Measurements from ENCODE around the gene PSTK.

The PSTK gene

DNA sequence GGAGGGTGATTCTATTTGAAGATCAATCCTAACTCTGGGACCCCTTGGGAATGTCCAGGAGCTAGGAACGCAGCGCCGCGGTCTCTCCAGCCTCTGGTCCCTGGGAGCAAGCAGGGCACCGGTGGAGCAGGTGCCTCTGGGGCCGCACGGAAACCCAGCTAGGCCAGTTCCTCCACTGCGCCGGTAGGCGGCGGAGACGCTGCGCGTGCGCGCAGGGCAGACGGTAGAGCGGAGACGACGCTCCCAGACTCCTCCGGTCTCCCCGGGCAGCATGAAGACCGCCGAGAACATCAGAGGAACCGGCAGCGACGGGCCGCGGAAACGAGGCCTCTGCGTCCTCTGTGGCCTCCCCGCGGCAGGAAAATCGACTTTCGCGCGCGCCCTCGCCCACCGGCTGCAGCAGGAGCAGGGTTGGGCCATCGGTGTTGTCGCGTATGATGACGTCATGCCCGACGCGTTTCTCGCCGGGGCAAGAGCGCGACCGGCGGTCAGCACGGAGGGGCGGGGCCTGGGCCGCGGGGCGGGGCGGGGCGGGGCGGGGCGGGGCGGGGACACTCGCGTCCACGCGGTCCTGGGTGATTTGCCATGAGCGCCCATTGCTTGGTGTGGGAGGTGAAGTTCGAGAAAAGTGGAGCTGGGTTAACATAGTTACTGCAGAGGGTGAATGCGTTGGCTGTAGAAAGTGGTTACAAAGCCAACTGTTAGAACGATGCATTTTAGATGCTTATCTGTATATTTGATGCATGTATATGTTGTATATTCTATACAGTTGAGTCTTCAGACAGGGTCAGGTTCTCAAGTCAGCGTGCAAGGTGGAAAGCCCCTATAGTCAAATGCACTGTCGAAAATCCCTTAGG lies at the start of gene PSTK:
PSTK (plus strand) TSS at position 193 of the 857 bp plus-strand sequence; CDS start at position 272, 79 bp downstream.
- peak; percentile 92 for DNase-seq

- no peak for DNase-seq
Measured at GRCh38 chr10:122931088-122931906, 48.9 kb upstream of the PSTK start.

GRCh38 chr10:122939133-122939855 lies 40.9 kb upstream of the PSTK start:
- no peak for DNase-seq

DNA sequence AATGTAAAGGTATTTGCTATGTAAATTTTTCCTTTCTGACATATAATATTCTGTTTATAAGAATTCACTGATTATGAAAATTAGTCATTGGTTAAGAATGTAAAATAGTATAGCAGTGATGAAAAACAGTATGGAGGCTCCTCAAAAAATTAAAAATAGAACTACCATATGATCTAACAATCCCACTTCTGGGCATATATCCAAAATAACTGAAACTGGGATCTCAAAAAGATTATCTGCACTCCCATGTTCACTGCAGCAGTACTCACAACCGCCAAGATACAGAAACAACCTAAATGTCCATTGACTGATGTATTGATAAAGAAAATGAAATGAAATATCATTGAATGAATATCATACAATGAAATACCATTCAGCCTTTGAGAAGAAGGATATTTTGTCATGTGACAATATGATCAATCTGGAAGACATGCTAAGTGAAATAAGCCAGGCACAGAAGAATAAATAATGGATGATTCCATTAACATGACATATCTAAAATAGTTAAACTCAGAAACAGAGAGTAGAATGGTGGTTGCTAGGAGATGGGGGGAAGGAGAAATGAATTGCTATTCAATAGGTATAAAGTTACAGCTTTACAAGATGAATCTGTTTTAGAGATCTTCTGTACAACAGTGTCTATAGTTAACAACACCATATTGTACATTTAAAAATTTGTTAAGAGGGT lies 40.2 kb upstream of the PSTK start:
- DNase-seq = no peak

DNA sequence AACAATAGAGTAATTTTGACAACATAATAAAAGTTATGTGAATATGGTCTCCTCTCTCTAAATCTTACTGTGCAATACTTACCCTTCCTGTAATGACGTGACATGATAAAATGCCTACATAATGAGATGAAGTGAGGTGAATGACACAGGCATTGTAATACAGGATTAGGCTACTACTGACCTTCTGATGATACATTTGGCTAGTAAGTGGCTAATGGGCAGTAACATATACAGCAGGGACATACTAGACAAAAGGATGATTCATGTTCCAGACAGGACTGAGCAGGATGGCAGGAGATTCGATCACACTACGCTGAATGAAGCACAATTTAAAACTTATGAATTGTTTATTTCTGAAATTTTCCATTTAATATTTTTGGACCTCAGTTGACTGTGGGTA lies 30.9 kb upstream of the PSTK start:
- DNase-seq = no peak

- peak; percentile 100 for DNase-seq
Measured at GRCh38 chr10:122953902-122954730, 26.1 kb upstream of the PSTK start, which contains the start of gene C10orf88. Gene C10orf88, minus strand, starts transcription at chr10:122954227. Its CDS starts 49 bp downstream, at chr10:122954178.

GRCh38 chr10:122954731-122955050 lies 25.5 kb upstream of the PSTK start:
- DNase-seq = no peak

- DNase-seq = no peak
Measured at GRCh38 chr10:122955892-122956291, 24.3 kb upstream of the PSTK start.

DNA sequence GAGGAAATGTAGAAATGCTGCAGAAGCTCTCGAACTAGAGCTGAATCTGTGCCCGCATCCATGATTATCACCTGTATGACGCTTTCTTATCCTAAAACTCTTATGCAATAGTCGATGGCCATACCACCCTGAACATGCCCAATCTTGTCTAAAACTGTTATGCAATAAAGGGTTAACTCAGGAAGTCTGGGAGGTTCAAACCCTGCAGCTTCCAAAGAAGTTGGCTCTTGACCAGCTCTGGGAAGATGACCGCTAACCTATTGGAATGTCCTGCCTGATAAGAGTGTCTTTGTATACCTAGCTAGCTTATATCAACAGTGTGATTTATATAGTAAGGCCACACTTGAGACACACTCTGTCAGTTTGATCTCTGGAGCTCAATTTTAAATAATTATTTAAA lies 22.7 kb upstream of the PSTK start:
- DNase-seq = no peak

DNA sequence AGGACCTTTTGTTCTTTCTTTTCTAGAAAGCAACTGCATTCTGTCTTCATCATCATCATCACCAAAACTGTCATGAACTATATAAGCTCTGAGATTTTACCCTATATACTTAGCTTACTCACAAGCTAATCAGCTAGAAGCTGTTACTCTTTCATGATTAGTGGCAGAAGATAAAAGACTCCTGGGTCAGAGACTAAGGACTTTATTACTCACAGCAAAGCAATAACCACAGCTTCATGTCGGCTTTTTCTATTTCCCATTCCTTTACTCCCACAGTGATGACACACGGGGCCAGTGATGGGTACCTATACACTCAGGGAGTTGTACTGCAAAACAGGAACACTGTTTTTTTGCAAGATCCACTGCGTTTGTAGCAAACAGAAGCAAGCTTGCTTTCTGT lies 17.8 kb upstream of the PSTK start:
- no peak for DNase-seq

DNA sequence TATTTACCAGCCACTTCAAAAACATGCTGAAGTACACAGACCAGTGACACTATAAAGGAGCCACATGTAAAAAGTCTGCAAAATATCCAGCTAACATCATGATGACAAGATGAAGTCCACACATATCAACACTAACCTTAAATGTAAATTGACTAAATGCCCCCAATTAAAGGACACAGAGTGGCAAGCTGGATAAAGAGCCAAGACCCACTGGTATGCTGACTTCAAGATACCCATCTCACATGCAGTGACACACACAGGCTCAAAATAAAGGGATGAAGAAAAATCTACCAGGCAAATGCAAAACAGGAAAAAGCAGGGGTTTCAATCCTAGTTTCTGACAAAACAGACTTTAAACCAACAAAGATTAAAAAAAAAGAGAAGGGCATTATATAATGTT lies 13.3 kb upstream of the PSTK start:
- DNase-seq = no peak

DNA sequence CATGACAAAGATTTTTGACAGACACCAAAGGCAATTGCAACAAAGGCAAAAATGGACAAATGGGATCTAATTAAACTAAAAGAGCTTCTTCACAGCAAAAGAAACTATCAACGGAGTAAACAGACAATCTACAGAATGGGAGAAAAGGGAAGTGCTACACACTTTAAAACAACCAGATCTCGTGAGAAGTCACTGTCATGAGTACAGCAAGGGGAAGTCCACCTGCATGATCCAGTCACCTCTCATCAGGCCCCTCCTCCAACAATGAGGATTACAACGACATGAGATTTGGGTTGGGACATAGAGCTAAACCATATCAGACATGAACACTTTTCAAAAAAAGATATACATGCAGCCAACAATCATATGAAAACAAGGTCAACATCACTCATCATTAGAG lies 11.5 kb upstream of the PSTK start:
- DNase-seq = no peak

- no peak for DNase-seq
Measured at GRCh38 chr10:122974023-122974422, 6.2 kb upstream of the PSTK start.

GRCh38 chr10:122974543-122975064 lies 5.6 kb upstream of the PSTK start:
- DNase-seq = no peak

DNA sequence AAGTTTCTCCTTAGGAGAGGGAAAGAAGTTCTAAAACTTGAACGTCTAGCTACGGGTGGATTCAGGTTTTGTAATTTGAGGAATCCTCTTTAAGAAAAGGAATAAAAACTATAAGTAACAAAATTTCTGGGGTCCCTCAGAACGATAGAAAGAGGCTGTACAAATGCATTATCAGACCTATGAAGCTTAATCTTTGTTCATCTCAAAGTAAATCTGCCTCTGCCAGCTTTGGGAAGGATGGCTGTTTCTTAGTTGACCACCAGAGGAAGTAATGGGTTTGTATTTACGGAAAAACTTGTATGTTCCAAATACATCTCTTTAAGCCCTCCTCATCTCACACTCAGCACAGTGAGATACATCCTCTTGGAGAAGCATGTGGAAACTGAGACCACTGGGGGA lies 864 bp downstream of the PSTK start:
- DNase-seq = no peak

DNA sequence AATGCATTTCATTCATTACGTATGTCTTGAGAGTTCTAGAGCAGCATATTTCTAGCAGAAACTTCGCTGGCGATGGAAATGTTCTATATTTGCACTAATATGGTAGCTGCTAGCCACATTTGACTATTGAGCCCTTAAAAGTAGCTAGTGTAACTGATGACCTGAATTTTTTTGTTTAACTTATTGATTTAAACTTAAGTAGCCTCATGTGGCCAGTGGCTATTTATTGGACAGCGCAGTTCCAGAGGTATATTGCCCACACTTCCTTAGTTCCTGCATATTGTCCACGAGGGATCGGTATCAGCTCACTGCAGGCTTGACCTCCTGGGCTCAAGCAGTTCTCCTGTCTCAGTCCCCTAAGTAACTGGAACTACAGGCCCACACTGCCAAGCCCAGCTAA lies 3.7 kb downstream of the PSTK start:
- DNase-seq = no peak

- DNase-seq = no peak
Measured at GRCh38 chr10:122984708-122985107, 4.5 kb downstream of the PSTK start.

GRCh38 chr10:122986335-122986734 lies 6.1 kb downstream of the PSTK start:
- DNase-seq = no peak

- no peak for DNase-seq
Measured at GRCh38 chr10:122988501-122988900, 8.3 kb downstream of the PSTK start.

GRCh38 chr10:122990278-122990677 lies 10.1 kb downstream of the PSTK start:
- DNase-seq = no peak

- DNase-seq = no peak
Measured at GRCh38 chr10:122992031-122992585, 11.9 kb downstream of the PSTK start.

Data from CD4-positive, alpha-beta T cell treated with Interleukin-15 for 1 hour (primary cell).